PFSK-1 (cell line): ENCODE measurements around the gene ZCCHC2.

Source experiments
- FOXP2 ChIP-seq: optimal IDR thresholded peaks from 2 replicates; pipeline ENCODE3; 2011; ENCODE audit warnings: borderline replicate concordance, control low read depth, inconsistent platforms; ENCODE audit not compliant: insufficient read depth; ENCODE audit errors: extremely low read length, extremely low read depth
- POLR2AphosphoS5 ChIP-seq: IDR thresholded peaks from 2 replicates; pipeline ENCODE4 v1.6.1; 2012; ENCODE audit warnings: low read depth, mild to moderate bottlenecking, control low read depth, low read length, moderate library complexity
- REST ChIP-seq, 2 experiments: IDR thresholded peaks; 2 replicates each; pipeline versions ENCODE4 v1.6.1 to v1.8.0; 2011 to 2012; ENCODE audit warnings: low read depth in 2 of 2, low read length in 2 of 2, control low read depth in 1 of 2, inconsistent platforms in 1 of 2, mild to moderate bottlenecking in 1 of 2, moderate library complexity in 1 of 2; ENCODE audit not compliant: insufficient read depth in 1 of 2
- SIN3A ChIP-seq: IDR thresholded peaks from 2 replicates; pipeline ENCODE4 v1.6.1; 2012; ENCODE audit warnings: mild to moderate bottlenecking, low read length, moderate library complexity, borderline replicate concordance; ENCODE audit not compliant: insufficient read depth
- TAF1 ChIP-seq: IDR thresholded peaks from 2 replicates; pipeline ENCODE4 v1.6.1; 2012; ENCODE audit warnings: low read length, control low read depth, borderline replicate concordance; ENCODE audit not compliant: insufficient read depth

ZCCHC2 gene

DNA sequence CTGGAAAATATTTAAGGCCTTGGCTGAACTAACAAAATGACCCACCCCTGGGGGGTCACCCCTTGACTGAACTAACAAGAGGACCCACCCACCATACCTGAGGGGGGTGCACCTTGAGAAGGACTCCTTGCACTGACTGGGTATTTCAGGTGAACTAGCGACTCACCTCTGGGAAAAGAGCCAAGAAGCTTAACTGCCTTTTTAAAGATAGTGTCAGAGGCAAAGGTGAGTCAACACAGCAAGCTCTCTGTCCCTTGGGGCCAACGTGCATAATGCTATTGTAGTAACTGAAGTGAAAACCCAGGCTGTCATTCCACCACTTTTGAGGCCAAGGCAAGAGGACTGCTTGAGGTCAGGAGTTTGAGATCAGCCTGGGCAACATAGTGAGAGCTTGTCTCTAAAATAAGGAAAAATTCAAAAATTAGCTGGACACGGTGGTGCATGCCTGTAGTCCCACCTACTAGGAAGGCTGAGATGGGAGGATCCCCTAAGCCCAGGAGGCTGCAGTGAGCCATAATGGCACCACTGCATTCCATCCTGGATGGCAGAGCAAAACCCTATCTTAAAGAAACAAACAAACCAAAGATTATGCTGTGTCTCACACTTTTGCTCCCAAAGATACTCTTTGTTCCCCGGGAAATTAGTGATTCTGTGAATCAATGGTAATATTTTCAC, 36.4 kb upstream of the ZCCHC2 start:
- TF ChIP-seq FOXP2 (no peak), POLR2AphosphoS5 (no peak), REST (IDR thresholded peaks at IDR 0.05; ENCODE audit: insufficient read depth in 1 of 2, low read depth in 2 of 2, low read length in 2 of 2) (no peak), TAF1 (no peak), SIN3A (no peak)

DNA sequence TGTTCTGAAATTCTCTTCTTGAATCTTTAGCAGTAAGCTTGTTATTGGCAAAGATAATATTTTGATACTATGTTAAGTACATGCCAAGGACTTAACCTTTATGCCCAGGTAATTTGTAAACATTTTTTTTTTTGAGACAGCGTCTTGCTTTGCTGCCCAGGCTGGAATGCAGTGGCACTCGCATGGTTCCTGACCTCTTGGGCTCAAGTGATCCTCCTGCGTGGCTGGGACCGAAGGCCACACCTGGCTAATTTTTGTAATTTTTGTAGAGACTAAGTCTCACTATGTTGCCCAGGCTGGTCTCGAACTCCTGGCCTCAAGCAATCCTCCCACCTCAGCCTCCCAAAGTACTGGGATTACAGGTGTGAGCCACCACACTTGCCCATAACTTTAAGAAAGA, 35.7 kb upstream of the ZCCHC2 start:
- TF ChIP-seq POLR2AphosphoS5 (no peak), SIN3A (no peak), TAF1 (no peak), REST (IDR thresholded peaks at IDR 0.05; ENCODE audit: insufficient read depth in 1 of 2, low read depth in 2 of 2, low read length in 2 of 2) (no peak), FOXP2 (no peak)

DNA sequence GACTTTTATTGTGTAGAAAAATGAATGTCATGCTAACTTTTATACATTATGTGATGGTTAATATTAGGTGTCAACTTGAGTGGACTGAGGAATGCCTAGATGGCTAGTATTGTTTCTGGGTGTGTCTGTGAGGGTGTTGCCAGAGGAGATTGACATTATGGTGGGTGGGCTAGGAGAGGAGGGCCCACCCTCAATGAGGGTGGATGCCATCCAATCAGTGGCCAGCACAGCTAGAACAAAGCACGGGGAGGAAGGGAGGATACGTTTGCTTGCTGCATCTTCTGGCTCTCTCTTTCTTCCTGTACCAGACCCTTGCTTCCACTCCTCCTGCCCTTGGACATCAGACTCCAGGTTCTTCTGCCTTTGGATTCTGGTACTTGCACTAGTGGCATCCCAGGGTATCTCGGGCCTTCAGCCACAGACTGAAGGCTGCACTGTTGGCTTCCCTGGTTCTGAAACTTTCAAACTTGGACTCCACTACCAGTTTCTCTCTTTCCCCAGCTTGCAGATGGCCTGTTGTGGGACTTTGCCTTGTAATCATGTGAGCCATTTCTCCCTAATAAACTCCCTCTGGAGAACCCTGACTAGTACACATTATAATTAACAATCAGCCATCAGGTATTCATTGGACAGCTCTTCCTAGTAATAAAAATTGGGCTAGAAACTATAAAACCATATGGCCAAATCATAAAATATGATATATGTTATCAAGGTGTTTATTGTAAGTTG, 31.7 kb upstream of the ZCCHC2 start:
- TF ChIP-seq TAF1 (no peak), REST (IDR thresholded peaks at IDR 0.05; ENCODE audit: insufficient read depth in 1 of 2, low read depth in 2 of 2, low read length in 2 of 2) (no peak), SIN3A (no peak), POLR2AphosphoS5 (no peak), FOXP2 (no peak)

DNA sequence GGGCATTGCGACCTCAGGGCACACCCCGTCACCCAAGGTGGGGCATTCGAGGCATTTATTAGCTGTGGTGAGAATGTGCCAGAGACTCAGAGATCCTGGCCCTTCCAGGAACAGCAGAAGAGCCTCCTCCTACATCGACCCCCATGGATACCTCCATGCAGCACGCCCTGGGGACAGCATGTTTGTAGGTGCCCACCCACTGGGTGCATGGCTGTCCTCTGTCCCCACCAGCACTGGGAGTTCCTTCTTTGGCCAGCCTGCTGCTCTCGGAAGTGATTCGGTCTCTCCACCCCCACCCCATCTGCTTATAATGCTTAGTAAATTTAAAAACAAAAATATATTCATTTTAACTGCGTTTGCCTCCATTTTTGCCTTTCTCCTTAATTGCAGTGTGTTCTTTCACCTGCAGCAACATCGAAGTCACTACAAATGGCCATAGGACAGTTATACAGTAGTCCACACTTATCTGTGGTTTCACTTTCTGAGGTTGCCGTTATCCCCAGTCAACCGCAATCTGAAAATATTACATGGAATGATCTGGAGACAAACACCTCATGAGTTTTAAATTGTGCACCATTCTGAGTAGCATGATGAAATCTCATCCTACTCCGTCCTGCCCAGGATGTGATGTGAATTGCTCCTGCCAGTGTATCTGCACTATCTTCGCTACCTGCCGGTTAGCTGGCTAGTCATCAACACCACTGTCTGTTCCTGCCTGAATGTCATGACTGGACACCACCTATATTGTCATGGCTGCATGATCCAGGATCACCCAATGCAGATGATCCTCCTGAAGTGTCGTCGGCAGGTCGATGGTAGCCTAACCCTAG, 29.6 kb upstream of the ZCCHC2 start:
- TF ChIP-seq POLR2AphosphoS5 = no peak

DNA sequence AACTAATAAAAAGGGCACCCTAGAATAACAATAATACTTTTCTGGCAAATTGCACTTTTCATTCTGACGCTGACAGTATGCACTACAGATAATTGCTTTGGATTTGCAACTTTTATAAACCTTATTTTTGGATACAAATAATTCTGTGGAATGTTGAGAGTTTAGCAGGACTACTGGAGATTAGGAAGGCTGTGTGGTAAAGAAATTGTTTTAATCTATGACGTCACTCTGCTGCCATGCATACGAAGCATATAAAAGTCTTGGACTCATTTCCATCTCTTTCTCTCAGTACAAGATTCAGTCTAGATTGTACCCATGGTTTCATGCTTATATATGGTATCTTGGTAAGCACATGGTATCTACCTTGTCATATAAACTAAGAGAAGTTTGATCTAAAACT, 28.1 kb upstream of the ZCCHC2 start:
- TF ChIP-seq SIN3A = no peak
- no peak for TF ChIP-seq TAF1
- no peak for TF ChIP-seq POLR2AphosphoS5
- TF ChIP-seq REST (IDR thresholded peaks at IDR 0.05; ENCODE audit: insufficient read depth in 1 of 2, low read depth in 2 of 2, low read length in 2 of 2) = no peak
- TF ChIP-seq FOXP2 = no peak
